ENCODE measurements around the gene ADGRG2. TPM values are rescaled to one million over a fixed set of nuclear protein-coding genes. Genes with fewer than 3 reads are reported as not detected.
A peak's percentile ranks its signal among the peaks of the same experiment; 100 is the strongest.

Gene ADGRG2
- total RNA-seq, 1 experiment from 2014 or later = 1.4 TPM

DNA sequence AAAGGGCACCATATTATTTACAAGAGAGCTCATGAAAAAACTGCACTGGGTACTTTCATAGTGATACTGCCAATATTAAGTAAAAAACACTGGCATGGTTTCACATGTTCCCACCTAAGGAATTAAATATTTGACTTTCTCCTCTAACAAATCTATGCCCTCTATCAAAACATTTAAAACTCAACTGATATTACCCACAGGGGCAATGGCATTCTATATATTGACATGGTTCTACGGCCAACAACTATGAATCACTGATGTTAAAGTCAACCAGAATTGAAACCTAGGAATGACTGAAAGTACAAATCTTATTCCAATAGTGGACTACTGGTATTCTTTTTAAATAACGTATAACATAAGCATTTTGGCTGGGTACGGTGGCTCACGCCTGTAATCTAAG is 166.6 kb downstream of the ADGRG2 start:
- Histone ChIP-seq H3F3A (ENCODE audit: low read length, unreplicated experiment) (peaks cover 5% of the 10 kb centered on the region), H3K27me3 (ENCODE audit: low read length) (no peaks in the 10 kb centered on the region), H3K4me3 (ENCODE audit: low read length) (no peak overlapping the region; the same call in 1 of the 2 replicates), H2AFZ (ENCODE audit: low read length) (no peak overlapping the region), H3K9ac (ENCODE audit: low read length) (peak overlapping the region; percentile 61; the same call in 1 of the 2 replicates), H3K79me2 (ENCODE audit: low read length) (peaks cover 32% of the 10 kb centered on the region), H3K9me2 (replicated peaks; ENCODE audit: low read length) (no peaks in the 10 kb centered on the region), H3K4me2 (ENCODE audit: low read length) (peak overlapping the region; percentile 80), H3K4me1 (ENCODE audit: insufficient read depth, low read length) (peaks cover 37% of the 10 kb centered on the region), H3K36me3 (ENCODE audit: low read depth, low read length) (peaks cover 3% of the 10 kb centered on the region; the same call in 1 of the 2 replicates), H3K9me3 (ENCODE audit: low read length) (no peaks in the 10 kb centered on the region), H3K27ac (ENCODE audit: low read length) (peak overlapping the region; percentile 91), H4K20me1 (ENCODE audit: low read length) (no peaks in the 10 kb centered on the region)
- peak; percentile 54 for ATAC-seq
- intact Hi-C loops (cut with micrococcal nuclease) = loop anchor here (2.0 kb wide), 2 partner anchors 17 to 39 kb away; no protein-coding TSS in a partner anchor
- DNase-seq = peak; percentile 53
- no TSS peak for BruUV-seq (replicated peaks)
- ChIA-PET CTCF (no interaction called here), POLR2A (ENCODE audit: unreplicated experiment) (interaction anchor here (0.7 kb wide), 1 partner anchor 117 kb away, joined by 6 read pairs; no protein-coding TSS in a partner anchor)
- no peak for TF ChIP-seq EZH2phosphoT487 (IDR thresholded peaks at IDR 0.05; ENCODE audit: borderline replicate concordance, low read length)
- TF ChIP-seq, protein P1, sequence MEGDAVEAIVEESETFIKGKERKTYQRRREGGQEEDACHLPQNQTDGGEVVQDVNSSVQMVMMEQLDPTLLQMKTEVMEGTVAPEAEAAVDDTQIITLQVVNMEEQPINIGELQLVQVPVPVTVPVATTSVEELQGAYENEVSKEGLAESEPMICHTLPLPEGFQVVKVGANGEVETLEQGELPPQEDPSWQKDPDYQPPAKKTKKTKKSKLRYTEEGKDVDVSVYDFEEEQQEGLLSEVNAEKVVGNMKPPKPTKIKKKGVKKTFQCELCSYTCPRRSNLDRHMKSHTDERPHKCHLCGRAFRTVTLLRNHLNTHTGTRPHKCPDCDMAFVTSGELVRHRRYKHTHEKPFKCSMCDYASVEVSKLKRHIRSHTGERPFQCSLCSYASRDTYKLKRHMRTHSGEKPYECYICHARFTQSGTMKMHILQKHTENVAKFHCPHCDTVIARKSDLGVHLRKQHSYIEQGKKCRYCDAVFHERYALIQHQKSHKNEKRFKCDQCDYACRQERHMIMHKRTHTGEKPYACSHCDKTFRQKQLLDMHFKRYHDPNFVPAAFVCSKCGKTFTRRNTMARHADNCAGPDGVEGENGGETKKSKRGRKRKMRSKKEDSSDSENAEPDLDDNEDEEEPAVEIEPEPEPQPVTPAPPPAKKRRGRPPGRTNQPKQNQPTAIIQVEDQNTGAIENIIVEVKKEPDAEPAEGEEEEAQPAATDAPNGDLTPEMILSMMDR (conservative IDR thresholded peaks at IDR 0.05; ENCODE audit: low read depth, low read length) = no peak
- TF ChIP-seq EZH2 (IDR thresholded peaks at IDR 0.05; ENCODE audit: low read length, unreplicated experiment) = no peak

DNA sequence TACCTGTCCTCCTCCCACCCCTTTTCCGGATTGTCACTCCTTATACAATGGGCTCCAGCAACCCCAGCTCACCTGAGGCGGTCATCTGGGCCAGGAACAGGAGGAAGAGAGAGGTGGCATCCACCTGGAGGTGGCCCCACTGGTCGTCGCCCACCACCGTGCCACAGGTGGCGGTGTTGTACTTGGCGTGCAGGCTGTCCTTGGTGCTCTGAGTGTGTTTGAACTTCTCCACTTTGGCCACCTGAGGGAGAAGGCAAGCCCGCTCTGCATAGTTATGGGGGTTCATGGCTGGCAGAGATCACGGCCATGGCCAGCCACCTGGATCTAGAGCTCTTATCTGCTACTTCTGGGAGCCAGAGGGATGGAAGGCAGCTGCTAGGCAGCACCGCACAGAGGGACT is 171.2 kb downstream of the ADGRG2 start:
- H3F3A ChIP-seq (ENCODE audit: low read length, unreplicated experiment) = peaks cover 5% of the 10 kb centered on the region
- intact Hi-C loops (cut with micrococcal nuclease) = no loop called here
- H3K9me2 ChIP-seq (replicated peaks; ENCODE audit: low read length) = no peaks in the 10 kb centered on the region
- peaks cover 13% of the 10 kb centered on the region for H3K79me2 ChIP-seq (ENCODE audit: low read length)
- DNase-seq (no peak), ATAC-seq (peak; percentile 27)
- no peak overlapping the region for H3K9ac ChIP-seq (ENCODE audit: low read length)
- TF ChIP-seq, protein P1 (conservative IDR thresholded peaks at IDR 0.05; ENCODE audit: low read depth, low read length) = peak; percentile 46
- no peak for TF ChIP-seq EZH2phosphoT487 (IDR thresholded peaks at IDR 0.05; ENCODE audit: borderline replicate concordance, low read length)
- H3K4me1 ChIP-seq (ENCODE audit: insufficient read depth, low read length) = peaks cover 31% of the 10 kb centered on the region
- no peaks in the 10 kb centered on the region for H4K20me1 ChIP-seq (ENCODE audit: low read length)
- no peak overlapping the region for H3K27ac ChIP-seq (ENCODE audit: low read length)
- CTCF ChIA-PET = no interaction called here
- BruUV-seq (replicated peaks) = no TSS peak
- H3K27me3 ChIP-seq (ENCODE audit: low read length) = no peaks in the 10 kb centered on the region
- H3K9me3 ChIP-seq (ENCODE audit: low read length) = no peaks in the 10 kb centered on the region
- H2AFZ ChIP-seq (ENCODE audit: low read length) = no peak overlapping the region
- H3K36me3 ChIP-seq (ENCODE audit: low read depth, low read length) = peaks cover 3% of the 10 kb centered on the region; the same call in 1 of the 2 replicates
- no peak overlapping the region for H3K4me2 ChIP-seq (ENCODE audit: low read length)
- H3K4me3 ChIP-seq (ENCODE audit: low read length) = no peak overlapping the region
- POLR2A ChIA-PET (ENCODE audit: unreplicated experiment) = no interaction called here

DNA sequence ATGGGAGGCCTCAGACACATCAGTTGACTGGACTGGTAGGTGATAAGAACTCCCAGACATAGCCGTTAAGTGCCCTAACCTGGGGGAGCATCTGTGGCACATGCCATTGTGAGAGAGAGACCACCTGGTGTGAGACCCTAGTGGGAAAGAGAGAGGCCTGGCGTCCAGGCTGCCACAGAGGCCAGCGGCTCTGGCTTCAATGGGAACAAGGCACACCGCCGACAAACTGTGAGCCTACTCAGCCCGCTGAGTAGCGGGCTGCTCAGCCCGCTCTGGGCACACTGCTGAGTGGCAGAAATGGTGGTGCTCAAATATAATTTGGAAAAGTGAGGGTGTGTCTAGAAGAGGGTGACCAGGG is 172.3 kb downstream of the ADGRG2 start:
- DNase-seq = no peak
- Histone ChIP-seq H3K27me3 (ENCODE audit: low read length) (no peaks in the 10 kb centered on the region), H3K4me1 (ENCODE audit: insufficient read depth, low read length) (peaks cover 20% of the 10 kb centered on the region), H3K9me3 (ENCODE audit: low read length) (no peaks in the 10 kb centered on the region), H3K9ac (ENCODE audit: low read length) (no peak overlapping the region), H3K4me2 (ENCODE audit: low read length) (no peak overlapping the region), H3K79me2 (ENCODE audit: low read length) (peaks cover 10% of the 10 kb centered on the region), H3K27ac (ENCODE audit: low read length) (no peak overlapping the region), H3K4me3 (ENCODE audit: low read length) (no peak overlapping the region), H2AFZ (ENCODE audit: low read length) (no peak overlapping the region), H3K9me2 (replicated peaks; ENCODE audit: low read length) (no peaks in the 10 kb centered on the region), H3F3A (ENCODE audit: low read length, unreplicated experiment) (no peaks in the 10 kb centered on the region), H3K36me3 (ENCODE audit: low read depth, low read length) (peaks cover 4% of the 10 kb centered on the region; the same call in 1 of the 2 replicates), H4K20me1 (ENCODE audit: low read length) (no peaks in the 10 kb centered on the region)
- BruUV-seq (replicated peaks) = no TSS peak
- ChIA-PET POLR2A (ENCODE audit: unreplicated experiment) (no interaction called here), CTCF (no interaction called here)
- ATAC-seq = no peak
- no peak for TF ChIP-seq EZH2 (IDR thresholded peaks at IDR 0.05; ENCODE audit: low read length, unreplicated experiment)
- no peak for TF ChIP-seq EZH2phosphoT487 (IDR thresholded peaks at IDR 0.05; ENCODE audit: borderline replicate concordance, low read length)
- TF ChIP-seq, protein P1 (conservative IDR thresholded peaks at IDR 0.05; ENCODE audit: low read depth, low read length) = no peak
- intact Hi-C loops (cut with micrococcal nuclease) = no loop called here
